ENCODE results near the gene TRH.
"Not testable (repeated sequence)": the region's sequence is repeated elsewhere in the genome, so short reads cannot be mapped to it uniquely, and the experiment has no call there.

The TRH gene

DNA sequence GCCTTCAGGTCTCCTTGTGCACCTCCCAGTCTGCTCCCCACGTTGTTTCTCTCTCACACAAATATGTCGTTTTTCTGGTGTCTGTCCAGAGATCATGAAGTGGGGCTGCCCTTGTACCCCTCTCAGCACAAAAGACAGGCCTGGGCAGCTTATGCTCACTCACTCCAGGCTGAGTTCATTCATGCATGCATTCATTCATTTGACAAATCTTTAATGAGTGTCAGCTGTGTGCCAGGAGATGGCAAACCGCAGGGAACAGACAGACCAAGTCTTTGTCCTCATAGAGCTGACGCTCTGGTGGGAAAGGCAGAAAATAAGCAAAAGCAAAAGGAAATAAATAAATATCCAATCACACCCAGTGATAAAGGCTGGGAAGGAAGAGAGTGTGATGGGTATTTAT is 7.6 kb upstream of the TRH start:
- peak; percentile 1 for DNase-seq

GRCh38 chr3:129967761-129968160 is 6.8 kb upstream of the TRH start:
- DNase-seq = no peak

- DNase-seq = peak; percentile 37
These were observed 3.0 kb upstream of the TRH start for GRCh38 chr3:129971351-129972052.

DNA sequence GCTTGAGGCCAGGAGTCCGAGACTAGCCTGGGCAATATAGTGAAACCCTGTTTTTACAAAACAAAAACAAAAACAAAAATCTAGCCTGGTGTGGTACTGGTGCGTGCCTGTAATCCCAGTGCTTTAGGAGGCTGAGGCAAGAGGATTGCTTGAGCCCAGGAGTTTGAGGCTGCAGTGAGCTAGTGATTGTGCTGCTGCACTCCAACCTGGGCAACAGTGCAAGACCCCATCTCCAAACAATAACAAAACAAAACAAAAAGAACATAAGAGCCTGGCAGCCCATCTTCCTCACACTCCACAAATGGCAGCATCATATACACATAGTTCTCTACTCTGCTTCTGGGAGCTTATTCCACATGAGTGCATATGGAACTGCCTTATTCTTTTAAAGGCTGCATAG is 2.2 kb upstream of the TRH start:
- DNase-seq = no peak

DNA sequence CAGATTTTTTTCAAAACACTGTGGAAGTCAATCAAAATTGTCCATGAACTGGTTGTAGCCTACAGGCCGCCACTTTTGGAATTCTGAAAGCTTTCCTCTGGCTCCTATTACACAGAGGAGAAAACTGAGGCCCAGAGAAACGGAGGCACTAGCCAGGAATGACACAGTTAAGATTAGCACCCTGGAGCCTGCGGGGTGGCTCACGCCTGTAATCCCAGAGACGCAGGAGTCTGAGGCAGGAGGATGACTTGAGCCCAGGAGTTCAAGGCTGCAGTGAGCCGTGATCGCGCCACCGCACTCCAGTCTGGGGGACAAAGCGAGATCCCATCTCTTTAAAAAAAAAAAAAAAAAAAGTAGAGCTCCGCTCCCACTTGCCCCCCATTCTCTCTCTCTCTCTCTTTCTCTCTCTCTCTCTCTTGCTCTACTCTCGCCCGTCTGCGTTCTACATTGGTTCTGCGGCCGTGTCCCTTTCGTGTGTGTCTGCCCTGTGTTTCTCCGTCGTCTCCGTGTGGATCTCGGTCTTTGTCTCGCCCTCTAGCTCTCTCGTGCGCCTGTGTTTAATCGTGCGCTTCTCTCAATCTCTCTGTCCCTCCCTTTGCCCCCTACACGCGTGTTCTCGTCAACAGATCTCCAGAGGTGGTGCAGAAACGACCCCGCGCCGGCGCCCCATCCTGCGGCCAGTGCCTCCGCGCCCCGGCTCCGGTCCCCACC is 512 bp upstream of the TRH start:
- no peak for DNase-seq

GRCh38 chr3:129974833-129975704 is 549 bp downstream of the TRH start:
- DNase-seq = no peak

DNA sequence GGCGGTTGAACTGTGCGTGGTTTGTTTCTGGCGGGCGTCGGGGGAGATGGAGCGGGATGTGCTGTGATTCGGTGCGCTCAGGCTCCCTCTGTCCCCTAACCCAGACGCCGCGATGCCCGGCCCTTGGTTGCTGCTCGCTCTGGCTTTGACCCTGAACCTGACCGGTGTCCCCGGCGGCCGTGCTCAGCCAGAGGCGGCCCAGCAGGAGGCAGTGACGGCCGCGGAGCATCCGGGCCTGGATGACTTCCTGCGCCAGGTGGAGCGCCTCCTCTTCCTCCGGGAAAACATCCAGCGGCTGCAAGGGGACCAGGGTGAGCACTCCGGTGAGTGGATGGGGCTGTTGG is 1.2 kb downstream of the TRH start:
- peak; percentile 11 for DNase-seq

DNA sequence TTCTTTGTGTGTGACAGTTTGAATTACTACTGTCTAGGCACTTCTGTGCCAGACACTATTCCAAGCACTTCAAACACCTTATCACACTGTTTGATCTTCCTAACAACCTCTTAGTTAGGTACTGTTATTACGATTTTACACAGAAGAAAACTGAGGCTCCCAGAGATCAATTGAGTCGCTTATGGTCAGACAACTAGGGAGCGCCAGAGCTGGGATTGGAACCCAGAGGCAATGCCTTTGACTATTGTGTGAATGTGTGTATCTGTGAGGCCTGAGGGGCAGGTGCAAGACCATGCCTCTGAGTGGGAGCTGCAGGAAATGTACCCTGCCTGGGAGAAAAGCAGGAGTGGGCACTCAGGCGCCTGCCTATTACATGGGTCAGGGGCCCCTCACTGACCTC is 1.8 kb downstream of the TRH start:
- no peak for DNase-seq

DNA sequence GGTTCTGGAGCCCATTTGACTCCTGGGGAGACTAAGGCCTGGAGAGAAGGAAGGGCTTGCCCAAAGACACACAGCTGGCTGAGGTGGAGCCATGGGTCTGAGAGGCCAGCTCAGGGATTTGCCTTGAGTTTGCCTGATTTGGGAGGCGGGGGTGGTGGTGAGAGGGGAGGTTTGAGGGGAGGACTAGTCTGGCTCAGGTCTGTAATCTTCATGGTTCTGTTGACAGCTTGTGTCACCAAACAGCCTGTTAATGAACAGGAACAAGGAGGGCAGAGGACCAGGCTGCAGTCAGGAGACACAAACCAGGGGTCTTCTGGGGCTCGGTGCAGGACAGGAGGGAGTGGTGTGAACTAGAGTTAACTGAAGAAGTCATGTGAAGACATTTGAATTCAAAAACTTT is 3.6 kb downstream of the TRH start:
- no peak for DNase-seq

DNA sequence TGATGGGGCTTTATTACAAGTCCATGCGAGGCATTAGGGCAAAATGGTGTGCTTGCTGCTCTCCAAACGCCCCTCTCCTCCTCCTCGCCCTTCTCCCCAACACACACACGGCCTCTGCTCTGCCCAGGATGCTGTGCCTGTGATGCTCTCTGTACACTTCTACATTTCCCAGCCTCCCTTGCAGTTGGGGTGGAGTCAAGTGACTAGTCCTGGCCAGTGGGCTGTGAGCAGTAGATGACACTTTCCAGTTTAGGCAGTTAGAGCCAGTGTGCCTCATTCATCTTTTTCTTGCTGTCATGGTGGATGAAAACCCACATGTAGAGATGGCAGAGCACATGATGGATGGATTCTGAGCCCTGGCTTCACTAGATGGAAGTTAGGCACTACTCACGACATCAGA is 5.4 kb downstream of the TRH start:
- DNase-seq = no peak

GRCh38 chr3:129983561-129983960 is 9.0 kb downstream of the TRH start:
- no peak for DNase-seq

- DNase-seq = no peak
These were observed 9.6 kb downstream of the TRH start for GRCh38 chr3:129984125-129984524.

GRCh38 chr3:129985113-129985512 is 10.6 kb downstream of the TRH start:
- peak; percentile 70 for DNase-seq

GRCh38 chr3:129988429-129988828 is 13.9 kb downstream of the TRH start:
- no peak for DNase-seq

DNA sequence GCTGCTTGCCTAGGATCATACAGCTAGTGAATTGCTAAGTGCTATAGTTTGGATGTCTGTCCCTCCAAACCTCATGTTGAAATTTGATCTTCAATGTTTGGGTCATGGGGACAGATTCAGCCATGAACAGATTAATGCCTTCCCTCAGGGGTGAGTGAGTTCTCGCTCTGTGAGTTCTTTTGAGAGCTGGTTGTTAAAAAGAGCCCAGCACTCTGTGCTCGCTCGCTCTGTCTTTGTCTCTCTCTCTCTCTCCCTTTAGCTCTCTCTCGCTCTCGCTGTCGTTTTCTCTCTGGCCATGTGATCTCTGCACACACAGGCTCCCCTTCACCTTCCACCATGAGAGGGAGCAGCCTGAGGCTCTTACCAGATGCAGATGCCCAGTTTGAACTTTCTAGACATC is 14.9 kb downstream of the TRH start:
- DNase-seq = no peak

DNA sequence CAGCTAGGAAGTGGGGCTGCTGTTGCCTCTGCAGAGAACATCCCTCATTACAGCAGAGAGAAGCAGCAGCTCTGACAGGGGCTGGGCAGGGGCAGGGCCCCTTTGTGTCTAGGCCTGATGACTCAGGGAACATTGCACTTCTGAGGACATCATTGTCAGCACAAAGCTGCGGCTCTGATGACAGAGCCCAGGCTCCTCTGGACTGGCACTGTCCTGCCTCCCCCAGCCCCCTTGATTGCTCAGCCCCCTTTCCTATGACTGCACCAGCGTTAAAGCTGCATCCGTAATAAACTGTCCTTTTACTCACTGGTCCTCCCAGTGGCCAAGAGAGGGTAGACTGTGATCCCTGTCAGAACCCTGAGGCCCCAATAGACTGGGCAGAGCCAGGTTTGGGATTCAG is 18.3 kb downstream of the TRH start:
- DNase-seq = no peak

DNA sequence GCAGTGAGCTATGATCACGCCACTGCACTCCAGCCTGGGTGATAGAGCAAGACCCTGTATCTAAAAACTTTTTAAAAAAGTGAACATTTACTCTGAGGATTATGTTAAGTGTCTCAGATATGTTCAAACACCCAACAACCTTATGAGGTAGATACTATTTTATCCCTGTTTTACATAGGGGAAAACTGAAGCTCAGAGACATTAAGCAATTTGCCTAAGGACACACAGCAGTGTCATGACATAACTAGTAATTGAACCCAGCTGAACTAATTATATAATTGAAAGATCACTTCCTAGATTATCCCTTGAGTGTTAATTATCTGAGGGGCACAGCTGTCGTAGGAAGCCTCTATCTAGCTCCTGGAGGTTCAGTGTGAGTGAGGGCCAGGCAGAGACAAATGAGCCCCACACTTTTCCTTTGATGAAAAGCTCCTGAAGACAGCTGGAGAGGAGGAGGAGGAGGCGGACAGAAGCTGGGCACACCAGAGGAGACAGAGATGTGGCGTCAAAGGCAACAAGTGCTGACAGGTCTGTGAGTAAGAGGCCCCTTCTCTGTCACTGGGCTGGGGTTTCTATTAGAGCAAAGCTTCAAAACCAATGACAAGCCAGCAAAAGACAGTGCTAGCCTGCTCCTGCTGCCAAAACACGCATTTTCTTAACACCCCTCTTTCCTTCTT is 20.5 kb downstream of the TRH start:
- DNase-seq = peak; percentile 66

- DNase-seq = no peak
These were observed 21.6 kb downstream of the TRH start for GRCh38 chr3:129996073-129996472.

DNA sequence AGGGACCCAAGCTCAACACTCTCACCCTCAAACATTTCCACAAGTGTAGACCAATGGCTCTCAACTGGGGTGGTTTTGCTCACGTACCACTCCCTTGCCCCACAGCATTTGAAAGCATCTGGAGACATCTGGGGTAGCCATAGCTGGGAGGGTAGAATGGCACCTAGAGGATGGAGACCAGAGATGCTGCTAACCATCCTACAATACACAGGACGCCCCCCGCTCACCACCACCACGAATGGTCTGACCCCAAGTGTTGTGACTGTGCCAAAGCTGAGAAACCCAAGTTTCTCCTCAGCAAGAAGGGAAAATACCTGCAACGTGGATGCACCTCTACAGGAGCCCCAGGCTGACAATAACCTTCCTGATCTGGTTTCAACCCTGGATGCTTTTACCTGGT is 24.7 kb downstream of the TRH start:
- not testable (repeated sequence) for DNase-seq

DNA sequence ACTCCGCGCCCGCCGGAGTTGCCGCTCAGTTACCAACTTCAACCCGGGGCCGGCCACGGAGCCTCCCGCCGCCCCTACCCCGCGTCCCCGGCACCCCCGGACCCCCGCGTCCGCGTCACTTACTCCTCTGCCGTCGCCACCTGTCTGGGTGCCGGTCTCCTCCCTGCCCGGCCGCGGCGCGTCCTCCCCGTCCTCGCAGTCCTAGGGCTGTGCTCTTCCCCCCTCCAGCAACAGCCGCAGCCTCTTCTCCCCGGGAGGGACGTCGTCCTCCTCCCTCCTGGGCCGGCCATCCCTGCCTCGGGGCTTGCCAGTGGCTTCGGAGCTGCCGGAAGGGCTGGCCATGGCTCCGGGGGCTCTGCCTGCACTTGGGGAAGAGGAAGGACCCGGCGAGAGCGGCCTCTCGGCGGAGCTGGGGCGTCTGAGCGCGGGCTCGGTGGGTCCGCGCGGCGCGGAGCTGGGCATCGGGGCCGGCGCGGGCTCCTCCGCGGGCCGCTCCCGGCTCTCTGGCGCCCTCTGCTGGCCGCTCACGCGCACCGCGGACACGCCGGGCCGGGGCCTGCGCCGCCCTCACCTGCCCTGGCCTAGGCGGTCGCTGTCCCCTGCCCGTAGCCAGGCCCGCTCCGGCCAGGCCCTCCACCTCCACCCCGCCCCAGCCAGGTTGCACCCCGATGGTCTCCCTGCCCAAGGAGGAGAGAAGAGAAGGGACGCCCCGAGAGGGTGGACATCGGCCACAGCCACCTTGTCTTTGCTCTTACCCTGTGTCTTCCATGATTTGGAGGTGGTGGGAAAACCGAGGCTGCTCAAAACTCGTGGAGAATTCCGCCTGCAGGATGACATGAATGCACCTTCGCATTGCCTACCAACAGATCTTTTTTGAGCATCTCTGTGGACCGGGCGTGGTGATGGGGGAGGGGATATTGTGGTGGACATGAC is 28.4 kb downstream of the TRH start:
- DNase-seq = peak; percentile 25

GRCh38 chr3:130010556-130010955 is 36.0 kb downstream of the TRH start:
- no peak for DNase-seq

- DNase-seq = not testable (repeated sequence)
These were observed 37.6 kb downstream of the TRH start for GRCh38 chr3:130012108-130012507.
